HG03457 (cell line): ENCODE results near the gene DPRX.

Experiments used
- ATAC-seq: cut with Tn5 transposase; IDR thresholded peaks from one replicate; pipeline ENCODE4 v1.9.1; 2021; ENCODE audit warnings: moderate number of reproducible peaks; ENCODE audit not compliant: unreplicated experiment

DPRX gene

GRCh38 chr19:53631949-53632407, at the start of gene DPRX:
DPRX (plus strand) TSS chr19:53631999; CDS start chr19:53632107, 108 bp downstream.
- no peak for ATAC-seq

GRCh38 chr19:53583181-53583580, 48.6 kb upstream of the DPRX start:
- ATAC-seq: no peak

GRCh38 chr19:53586277-53586691, 45.5 kb upstream of the DPRX start:
- ATAC-seq: no peak

GRCh38 chr19:53594811-53595509, 36.8 kb upstream of the DPRX start:
- no peak for ATAC-seq

- no peak for ATAC-seq
These were observed 36.3 kb upstream of the DPRX start for GRCh38 chr19:53595510-53595867.

- ATAC-seq: no peak
These were observed 35.7 kb upstream of the DPRX start for GRCh38 chr19:53596056-53596455.

- ATAC-seq: no peak
These were observed 34.8 kb upstream of the DPRX start for GRCh38 chr19:53597023-53597422.

- ATAC-seq: no peak
These were observed 33.4 kb upstream of the DPRX start for GRCh38 chr19:53598361-53598760.

- ATAC-seq: no peak
These were observed 31.6 kb upstream of the DPRX start for GRCh38 chr19:53600217-53600616.

- no peak for ATAC-seq
These were observed 25.8 kb upstream of the DPRX start for GRCh38 chr19:53606031-53606430.

- ATAC-seq: no peak
These were observed 23.4 kb upstream of the DPRX start for GRCh38 chr19:53608381-53608780.

- no peak for ATAC-seq
These were observed 18.9 kb upstream of the DPRX start for GRCh38 chr19:53612762-53613526.

- ATAC-seq: no peak
These were observed 9.7 kb upstream of the DPRX start for GRCh38 chr19:53621885-53622740.

GRCh38 chr19:53624771-53625545, 6.8 kb upstream of the DPRX start:
- no peak for ATAC-seq

GRCh38 chr19:53626486-53626885, 5.3 kb upstream of the DPRX start:
- ATAC-seq: no peak

GRCh38 chr19:53626976-53627375, 4.8 kb upstream of the DPRX start:
- ATAC-seq: no peak

- ATAC-seq: no peak
These were observed 3.0 kb downstream of the DPRX start for GRCh38 chr19:53634768-53635167.

GRCh38 chr19:53639471-53639870, 7.7 kb downstream of the DPRX start:
- no peak for ATAC-seq

- no peak for ATAC-seq
These were observed 10.7 kb downstream of the DPRX start for GRCh38 chr19:53642381-53643099.
